Stomach (tissue), 9 donors: ENCODE measurements around the gene STARD10. TPM values are rescaled to one million over a fixed set of nuclear protein-coding genes. Genes with fewer than 3 reads are reported as not detected.

Source experiments
- DNase-seq, 2 donors: peaks; one replicate each; pipeline versions ENCODE4 v3.0.0 to v3.0.0-alpha.2; 2013 to 2019
- H3K27ac ChIP-seq, 5 donors: fragments of 200-600 bp in 4 of 5; sonication (generic) in 4 of 5; one replicate each; pipeline ENCODE4 v1.5.1; 2013 to 2019; ENCODE audit warnings: mild to moderate bottlenecking in 1 of 5, moderate library complexity in 1 of 5
- H3K27me3 ChIP-seq, 3 donors: fragments of 200-600 bp; sonication (generic); one replicate each; pipeline ENCODE4 v1.5.1; 2017 to 2019; ENCODE audit warnings: mixed run types in 1 of 3
- H3K36me3 ChIP-seq, 4 donors: fragments of 200-600 bp; sonication (generic); 1 replicate in 3 of 4; 2 replicates in 1 of 4; pipeline ENCODE4 v1.5.1; 2016 to 2019
- H3K4me1 ChIP-seq, 4 donors: fragments of 200-600 bp; sonication (generic); one replicate each; pipeline ENCODE4 v1.5.1; 2016 to 2019
- H3K4me3 ChIP-seq, 4 donors: fragments of 200-600 bp; sonication (generic) in 3 of 4; one replicate each; pipeline ENCODE4 v1.5.1; 2016 to 2019; ENCODE audit warnings: mild to moderate bottlenecking in 1 of 4
- H3K9me3 ChIP-seq, 4 donors: fragments of 200-600 bp; sonication (generic); one replicate each; pipeline ENCODE4 v1.5.1; 2016 to 2019
- EP300 ChIP-seq: sonication (generic); formaldehyde crosslinking; IDR thresholded peaks from one replicate; pipeline ENCODE4 v1.6.1; 2017; ENCODE audit warnings: antibody characterized with exemption
- POLR2A ChIP-seq, 4 donors: fragments of 450-650 bp; IDR thresholded peaks; one replicate each; pipeline ENCODE4 v1.6.1; 2016; ENCODE audit warnings: antibody characterized with exemption in 4 of 4, control low read depth in 2 of 4, mild to moderate bottlenecking in 1 of 4, moderate library complexity in 1 of 4
- POLR2AphosphoS5 ChIP-seq, 3 donors: sonication (generic); formaldehyde crosslinking; IDR thresholded peaks; one replicate each; pipeline ENCODE4 v1.6.1; 2016; ENCODE audit warnings: antibody characterized with exemption in 3 of 3
- WGBS, 5 donors: extraction: QIAGEN DNeasy Blood & Tissue Kit in 3 of 5; methylation state at CpG; one replicate each; pipeline versions ENCODE4 v1.1.5 to v1.1.7; 2013 to 2018; 5-methylcytosine and 5-hydroxymethylcytosine counted together
- intact Hi-C: fragments of 100-400 bp; cut with DNase I; formaldehyde crosslinking; loops from one replicate; pipeline ENCODE4 v1.15.1; 2023; ENCODE audit warnings: low total_unique reads
- polyA plus RNA-seq, 3 donors: library from polyadenylated mRNA; stranded (reverse); fragments of 200-250 nt; gene quantifications; one replicate each; pipeline ENCODE4 v1.2.3, GENCODE V29; 2013
- total RNA-seq, 5 donors: library from RNA; depleted of rRNA; stranded (reverse); fragments of >200 nt; gene quantifications; one replicate each; pipeline versions ENCODE4 v1.1.0 to v1.2.3, GENCODE V29; 2014 to 2016
- TF ChIP-seq, protein P1 (sequence below), 7 experiments: fragments of 450-650 bp in 4 of 7; fragments of 200-600 bp in 3 of 7; sonication (generic) in 3 of 7; IDR thresholded peaks; one replicate each; pipeline ENCODE4 v1.5.1; 2016 to 2019; ENCODE audit warnings: antibody characterized with exemption in 7 of 7, control low read depth in 2 of 7, mild to moderate bottlenecking in 1 of 7
- donor health status: healthy with polysubstance abuse.
- donor health status: Bipolar disorder and iron deficiency.
- donor health status: healthy.

STARD10 gene
- total and polyA plus RNA-seq, 8 donors = 125 to 950 (median 346) TPM

DNA sequence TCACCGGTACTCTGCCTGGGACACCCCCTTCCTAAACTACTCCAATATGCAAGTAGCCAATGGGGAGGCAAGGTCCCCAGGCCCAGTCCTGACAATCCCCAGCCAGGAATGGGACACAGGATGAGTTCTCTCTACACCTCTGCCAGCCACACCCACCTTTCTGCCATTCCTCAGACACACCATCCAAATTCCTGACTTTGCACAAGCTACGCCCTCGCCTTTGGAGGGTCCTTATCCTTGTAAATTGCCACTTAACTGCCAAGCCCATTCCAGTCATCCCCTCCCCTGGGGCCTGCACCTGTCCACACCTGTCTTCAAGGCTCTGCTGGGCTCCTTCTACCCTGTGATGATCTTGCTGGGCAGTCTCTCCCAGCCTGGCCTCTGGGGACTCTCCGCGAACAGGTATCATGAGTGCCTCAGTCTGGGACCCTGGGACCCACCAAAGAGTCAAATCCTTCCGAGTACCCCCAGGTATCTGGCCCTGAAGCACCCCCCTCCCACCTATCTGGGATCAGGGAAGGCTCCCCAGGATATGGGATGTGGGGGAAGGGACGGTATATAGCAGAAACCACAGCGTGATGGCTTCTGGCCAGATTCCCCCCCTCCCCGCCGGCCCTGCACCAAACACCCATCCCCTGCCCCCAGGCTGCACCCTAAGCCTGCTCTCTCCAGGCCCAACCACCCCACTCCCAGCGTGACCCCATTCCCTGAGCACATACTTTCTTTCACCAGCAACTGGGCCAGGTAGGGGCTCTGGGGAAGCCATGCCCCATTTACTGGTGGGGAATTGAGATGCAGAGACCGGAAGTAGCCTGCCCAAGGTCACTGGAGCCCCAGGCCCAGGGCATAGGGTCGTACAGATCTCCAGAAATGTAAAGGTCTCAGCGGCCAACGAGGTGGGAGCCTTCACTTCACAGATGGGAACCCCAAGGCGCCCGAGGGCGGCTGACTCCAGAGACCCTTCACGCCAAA, 42.4 kb downstream of the STARD10 start:
- Histone ChIP-seq H3K27ac (peak overlapping the region in 4 of 5 donors; percentile 45 to 76 (median 72)), H3K36me3 (peaks cover 5 to 25% (median 21%) of the 10 kb centered on the region in 4 donors), H3K4me3 (peak overlapping the region; percentile 50 to 80 (median 66)), H3K4me1 (peaks cover 15 to 67% (median 42%) of the 10 kb centered on the region in 4 donors), H3K27me3 (no peaks in the 10 kb centered on the region), H3K9me3 (no peaks in the 10 kb centered on the region)
- 36 to 64% (median 36%) methylated on average over 9 to 19 of the region's 19 CpGs for WGBS, 5 donors
- no peak for TF ChIP-seq EP300
- no peak for TF ChIP-seq POLR2AphosphoS5 (IDR thresholded peaks at IDR 0.05)
- no peak for TF ChIP-seq POLR2A (IDR thresholded peaks at IDR 0.05)
- DNase-seq = peak in 1 of 2 donors; percentile 50
- intact Hi-C loops = no loop called here

DNA sequence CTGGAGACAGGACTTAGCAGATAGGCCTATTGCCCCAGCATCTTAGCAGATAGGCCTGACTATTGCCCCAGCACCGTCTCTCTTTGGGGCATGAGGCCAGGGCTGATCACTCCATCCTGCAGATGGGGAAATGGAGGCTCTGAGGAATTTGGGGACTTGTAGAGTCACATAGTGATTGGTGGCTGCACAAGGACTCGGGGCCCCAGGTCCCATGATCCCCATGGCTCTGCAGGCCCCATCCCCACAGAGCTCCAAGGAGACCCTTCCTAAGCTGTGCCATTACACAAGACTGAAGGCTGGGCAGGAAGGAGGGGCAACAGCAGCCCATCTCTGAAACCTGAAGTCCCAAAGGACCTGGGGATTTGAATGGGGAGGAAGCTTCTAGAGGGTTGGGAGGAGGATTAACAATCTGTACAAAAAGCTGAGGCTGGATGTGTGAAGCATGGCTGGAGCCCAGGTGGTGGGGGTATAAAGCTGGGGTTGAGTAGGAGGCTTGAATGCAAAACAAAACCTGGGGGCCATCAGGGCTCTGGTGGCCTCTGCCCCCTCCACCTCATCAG, 43.2 kb downstream of the STARD10 start:
- Histone ChIP-seq H3K9me3 (no peaks in the 10 kb centered on the region), H3K4me1 (peaks cover 15 to 66% (median 42%) of the 10 kb centered on the region in 4 donors), H3K4me3 (peak overlapping the region in 1 of 4 donors; percentile 80), H3K27me3 (no peaks in the 10 kb centered on the region), H3K27ac (peak overlapping the region in 2 of 5 donors; percentile 3 to 73), H3K36me3 (peaks cover 0 to 18% (median 13%) of the 10 kb centered on the region in 4 donors)
- intact Hi-C loops = no loop called here
- DNase-seq = no peak
- TF ChIP-seq, protein P1, sequence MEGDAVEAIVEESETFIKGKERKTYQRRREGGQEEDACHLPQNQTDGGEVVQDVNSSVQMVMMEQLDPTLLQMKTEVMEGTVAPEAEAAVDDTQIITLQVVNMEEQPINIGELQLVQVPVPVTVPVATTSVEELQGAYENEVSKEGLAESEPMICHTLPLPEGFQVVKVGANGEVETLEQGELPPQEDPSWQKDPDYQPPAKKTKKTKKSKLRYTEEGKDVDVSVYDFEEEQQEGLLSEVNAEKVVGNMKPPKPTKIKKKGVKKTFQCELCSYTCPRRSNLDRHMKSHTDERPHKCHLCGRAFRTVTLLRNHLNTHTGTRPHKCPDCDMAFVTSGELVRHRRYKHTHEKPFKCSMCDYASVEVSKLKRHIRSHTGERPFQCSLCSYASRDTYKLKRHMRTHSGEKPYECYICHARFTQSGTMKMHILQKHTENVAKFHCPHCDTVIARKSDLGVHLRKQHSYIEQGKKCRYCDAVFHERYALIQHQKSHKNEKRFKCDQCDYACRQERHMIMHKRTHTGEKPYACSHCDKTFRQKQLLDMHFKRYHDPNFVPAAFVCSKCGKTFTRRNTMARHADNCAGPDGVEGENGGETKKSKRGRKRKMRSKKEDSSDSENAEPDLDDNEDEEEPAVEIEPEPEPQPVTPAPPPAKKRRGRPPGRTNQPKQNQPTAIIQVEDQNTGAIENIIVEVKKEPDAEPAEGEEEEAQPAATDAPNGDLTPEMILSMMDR (IDR thresholded peaks at IDR 0.05) = no peak
- TF ChIP-seq EP300 = no peak
- TF ChIP-seq POLR2A (IDR thresholded peaks at IDR 0.05) = no peak
- no peak for TF ChIP-seq POLR2AphosphoS5 (IDR thresholded peaks at IDR 0.05)
- WGBS, 5 donors = 57 to 85% (median 75%) methylated on average over 2 of the region's 2 CpGs

DNA sequence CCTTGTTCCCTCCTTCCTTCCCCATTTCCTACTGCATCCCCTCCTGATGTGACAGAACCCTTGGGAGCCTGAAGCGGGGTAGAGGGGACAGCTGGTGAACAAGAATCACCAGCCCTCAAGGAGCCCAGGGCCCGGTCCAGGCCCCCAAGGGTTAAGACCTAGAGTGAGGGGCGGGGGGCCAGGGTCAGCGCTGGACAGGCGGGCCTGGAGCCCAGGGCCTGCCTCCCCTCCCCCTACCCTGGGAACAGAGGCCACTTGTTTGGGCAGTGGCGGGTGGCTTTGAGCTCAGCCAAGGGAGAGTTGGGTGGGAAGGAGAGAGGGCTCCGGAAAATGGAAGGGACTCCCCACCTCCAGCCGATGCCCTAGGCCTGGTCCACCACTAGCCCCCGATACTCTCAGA, 43.8 kb downstream of the STARD10 start:
- no peaks in the 10 kb centered on the region for H3K27me3 ChIP-seq
- WGBS, 5 donors = 60 to 100% (median 71%) methylated on average over 4 to 9 of the region's 9 CpGs
- no peak for TF ChIP-seq POLR2A (IDR thresholded peaks at IDR 0.05)
- TF ChIP-seq, protein P1 (IDR thresholded peaks at IDR 0.05) = no peak
- no peak for TF ChIP-seq POLR2AphosphoS5 (IDR thresholded peaks at IDR 0.05)
- TF ChIP-seq EP300 = no peak
- intact Hi-C loops = no loop called here
- H3K4me3 ChIP-seq = no peak overlapping the region
- peak in 1 of 2 donors; percentile 53 for DNase-seq
- no peak overlapping the region for H3K27ac ChIP-seq
- H3K9me3 ChIP-seq = no peaks in the 10 kb centered on the region
- peaks cover 15 to 61% (median 42%) of the 10 kb centered on the region in 4 donors for H3K4me1 ChIP-seq
- peaks cover 0 to 12% (median 9%) of the 10 kb centered on the region in 4 donors for H3K36me3 ChIP-seq

DNA sequence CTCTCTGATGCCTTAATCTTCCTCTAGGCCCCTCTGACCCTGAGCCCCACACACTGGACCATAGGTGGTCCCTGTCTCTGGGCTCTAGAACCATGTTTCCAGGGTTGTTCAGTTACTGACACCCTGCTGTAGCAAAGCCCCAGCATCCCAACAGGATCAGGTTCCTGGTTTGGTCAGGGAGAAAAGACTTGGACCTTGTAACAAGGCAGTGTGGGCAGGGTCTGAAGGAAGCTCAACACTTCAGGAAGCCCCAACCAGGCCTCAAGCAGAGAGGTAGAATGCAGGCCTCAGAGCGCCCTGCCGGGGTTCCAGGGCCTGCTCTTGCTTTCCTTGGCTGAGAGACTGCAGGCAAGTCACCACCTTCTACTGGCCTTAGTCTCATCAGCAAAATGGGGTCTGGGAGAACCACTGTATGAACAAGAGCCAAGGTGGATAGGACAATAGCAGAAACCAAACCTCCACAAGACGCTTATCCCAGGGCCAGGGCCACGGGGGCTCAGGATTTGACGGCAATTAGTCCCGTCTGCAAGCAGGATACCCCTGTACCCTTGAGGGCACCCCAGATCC, 46.5 kb downstream of the STARD10 start:
- intact Hi-C loops = no loop called here
- peaks cover 2 to 52% (median 24%) of the 10 kb centered on the region in 4 donors for H3K4me1 ChIP-seq
- H3K4me3 ChIP-seq = no peak overlapping the region
- TF ChIP-seq POLR2AphosphoS5 (IDR thresholded peaks at IDR 0.05) (no peak), POLR2A (IDR thresholded peaks at IDR 0.05) (no peak), EP300 (no peak)
- TF ChIP-seq, protein P1 (IDR thresholded peaks at IDR 0.05) = no peak
- no peaks in the 10 kb centered on the region for H3K36me3 ChIP-seq
- no peaks in the 10 kb centered on the region for H3K27me3 ChIP-seq
- DNase-seq = no peak
- 94 to 100% (median 95%) methylated on average over 2 to 6 of the region's 6 CpGs for WGBS, 5 donors
- no peak overlapping the region for H3K27ac ChIP-seq
- H3K9me3 ChIP-seq = no peaks in the 10 kb centered on the region
